ENCODE results near the gene ACOT13.
"Not testable (repeated sequence)": the region's sequence is repeated elsewhere in the genome, so short reads cannot be mapped to it uniquely, and the experiment has no call there.

The ACOT13 gene

DNA sequence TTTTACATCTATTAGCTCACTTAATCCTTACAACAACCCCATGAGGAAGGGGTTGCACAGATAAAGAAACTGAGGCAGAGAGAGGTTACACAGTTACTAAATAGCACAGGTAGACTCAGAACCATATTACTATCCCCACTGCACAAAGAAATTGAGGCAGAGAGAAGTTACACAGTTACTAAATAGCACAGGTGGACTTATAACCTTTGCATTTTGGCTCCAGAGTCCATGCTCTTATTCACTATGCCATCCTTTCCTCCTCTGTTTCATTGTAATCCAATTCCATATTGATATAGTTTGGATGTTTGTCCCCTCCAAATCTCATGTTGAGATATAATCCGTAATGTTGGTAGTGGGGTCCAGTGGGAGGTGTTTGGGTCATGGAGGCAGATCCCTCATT lies 3.7 kb upstream of the ACOT13 start:
- no peak for DNase-seq

DNA sequence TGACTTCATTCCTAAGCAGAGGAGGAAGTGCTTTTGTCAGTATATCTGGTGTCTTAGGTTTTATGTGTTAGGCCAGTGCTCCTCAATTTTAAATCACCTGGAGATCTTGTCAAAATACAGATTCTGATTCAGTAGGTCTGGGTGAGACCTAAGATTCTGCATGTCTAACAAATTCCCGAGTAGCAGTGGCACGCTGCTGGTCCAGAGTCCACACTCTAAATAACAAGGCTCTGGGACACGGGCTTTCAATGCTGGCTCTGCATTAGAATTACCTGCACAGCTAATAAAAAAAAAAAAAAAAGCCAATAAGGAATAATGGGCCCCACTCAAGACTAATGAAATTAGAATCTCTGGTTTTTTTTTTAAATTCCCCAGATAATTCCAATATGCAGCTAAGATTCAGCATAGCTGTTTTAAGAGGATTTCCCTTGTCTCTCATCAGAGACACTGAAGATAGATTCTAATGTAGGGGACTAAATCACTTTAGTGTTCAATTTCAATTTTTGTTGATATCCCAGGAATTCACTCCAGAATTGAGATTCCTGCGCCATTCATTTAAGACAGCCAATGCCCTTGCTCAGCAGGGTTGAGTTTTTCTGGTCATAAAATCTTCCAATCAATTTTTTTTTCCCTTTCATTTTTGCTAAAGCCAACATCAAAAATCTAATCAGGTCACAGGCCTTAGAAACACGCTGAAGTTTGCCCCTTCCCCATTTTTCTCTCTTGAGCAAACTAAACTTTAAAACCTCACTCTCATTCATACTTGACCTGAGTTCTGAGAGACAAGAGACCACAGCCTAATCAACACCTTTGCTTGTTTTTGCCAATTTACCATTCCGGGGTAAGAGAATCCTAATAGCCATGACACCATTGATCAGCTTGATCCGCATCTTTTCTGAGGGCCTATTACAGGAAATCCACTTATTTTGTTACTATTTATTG lies 2.6 kb upstream of the ACOT13 start:
- DNase-seq = no peak

GRCh38 chr6:24666097-24666640 lies 708 bp upstream of the ACOT13 start:
- DNase-seq = peak; percentile 19

- peak; percentile 3 for DNase-seq
Measured at GRCh38 chr6:24667378-24667803, 514 bp downstream of the ACOT13 start.

GRCh38 chr6:24668066-24668996 lies 1.5 kb downstream of the ACOT13 start:
- not testable (repeated sequence) for DNase-seq

- no peak for DNase-seq
Measured at GRCh38 chr6:24668997-24669361, 2.1 kb downstream of the ACOT13 start.

DNA sequence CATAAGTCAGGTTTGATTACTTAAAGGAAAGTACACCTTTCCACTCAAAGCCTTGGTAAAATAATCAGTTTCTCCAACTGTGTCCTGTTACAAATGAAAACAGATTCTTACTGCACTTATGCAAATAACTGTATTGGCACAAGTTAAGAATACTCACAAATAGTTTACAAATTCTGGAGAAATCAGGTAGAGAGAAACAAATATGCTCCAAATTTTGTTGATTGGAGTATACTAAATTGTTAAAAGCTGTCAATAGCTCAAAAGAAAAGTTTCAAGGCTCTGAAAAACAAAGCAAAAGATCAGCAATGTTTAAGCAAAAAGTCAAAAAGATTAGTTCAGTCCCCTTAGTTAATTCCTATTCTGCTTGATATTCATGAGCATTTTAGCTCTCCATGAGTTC lies 3.6 kb downstream of the ACOT13 start:
- not testable (repeated sequence) for DNase-seq

DNA sequence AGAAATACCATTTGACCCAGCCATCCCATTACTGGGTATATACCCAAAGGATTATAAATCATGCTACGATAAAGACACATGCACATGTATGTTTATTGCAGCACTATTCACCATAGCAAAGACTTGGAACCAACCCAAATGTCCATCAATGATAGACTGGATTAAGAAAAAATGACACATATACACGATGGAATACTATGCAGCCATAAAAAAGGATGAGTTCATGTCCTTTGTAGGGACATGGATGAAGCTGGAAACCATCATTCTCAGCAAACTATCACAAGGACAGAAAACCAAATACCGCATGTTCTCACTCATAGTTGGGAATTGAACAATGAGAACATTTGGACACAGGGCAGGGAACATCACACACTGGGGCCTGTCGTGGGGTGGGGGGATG lies 4.2 kb downstream of the ACOT13 start:
- DNase-seq = not testable (repeated sequence)

- no peak for DNase-seq
Measured at GRCh38 chr6:24672620-24673182, 5.8 kb downstream of the ACOT13 start.

DNA sequence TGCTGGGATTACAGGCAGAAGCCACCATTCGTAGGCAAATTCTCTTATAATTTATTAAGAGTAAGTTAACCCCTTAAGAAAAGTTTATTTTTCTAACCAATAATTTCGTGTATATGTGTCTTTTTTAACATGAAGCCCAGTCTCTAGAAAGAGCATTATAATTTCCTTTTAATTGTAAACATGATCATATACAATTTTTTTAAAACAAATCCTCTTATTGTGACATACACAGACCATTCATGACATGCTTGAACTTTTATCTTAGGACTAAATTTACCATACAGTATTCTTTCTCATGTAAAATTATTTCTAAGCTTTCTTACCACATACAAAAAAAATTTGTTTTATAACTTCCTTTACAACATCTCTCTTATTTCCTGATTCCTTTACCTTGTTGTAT lies 6.7 kb downstream of the ACOT13 start:
- no peak for DNase-seq

- DNase-seq = not testable (repeated sequence)
Measured at GRCh38 chr6:24678792-24679352, 12.0 kb downstream of the ACOT13 start.

GRCh38 chr6:24680582-24680981 lies 13.7 kb downstream of the ACOT13 start:
- DNase-seq = no peak

- DNase-seq = no peak
Measured at GRCh38 chr6:24683297-24684296, 16.7 kb downstream of the ACOT13 start.

- no peak for DNase-seq
Measured at GRCh38 chr6:24686408-24686807, 19.5 kb downstream of the ACOT13 start.

GRCh38 chr6:24686946-24687345 lies 20.1 kb downstream of the ACOT13 start:
- no peak for DNase-seq

DNA sequence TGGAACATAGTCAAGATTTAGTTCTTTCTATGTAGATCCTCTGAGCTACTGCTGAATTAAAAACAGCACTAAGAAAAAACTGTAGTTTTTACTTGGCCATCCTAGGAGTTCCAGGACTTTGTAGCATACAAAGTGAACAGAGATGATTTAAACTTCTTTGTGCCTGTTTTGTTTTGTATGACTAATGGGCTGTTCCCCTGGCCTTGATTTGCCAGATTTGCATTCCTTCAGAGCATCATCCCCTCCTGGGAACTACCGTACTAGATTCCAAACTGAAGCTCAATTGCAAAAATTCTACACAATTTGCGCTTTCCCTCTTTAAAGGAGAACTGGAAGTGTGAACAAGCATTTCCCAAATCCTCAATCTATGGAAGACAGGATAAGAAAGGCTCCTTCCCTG lies 23.1 kb downstream of the ACOT13 start:
- DNase-seq = peak; percentile 49

- no peak for DNase-seq
Measured at GRCh38 chr6:24690593-24690992, 23.7 kb downstream of the ACOT13 start.

GRCh38 chr6:24691550-24691949 lies 24.7 kb downstream of the ACOT13 start:
- DNase-seq = no peak

GRCh38 chr6:24692003-24692402 lies 25.1 kb downstream of the ACOT13 start:
- no peak for DNase-seq

DNA sequence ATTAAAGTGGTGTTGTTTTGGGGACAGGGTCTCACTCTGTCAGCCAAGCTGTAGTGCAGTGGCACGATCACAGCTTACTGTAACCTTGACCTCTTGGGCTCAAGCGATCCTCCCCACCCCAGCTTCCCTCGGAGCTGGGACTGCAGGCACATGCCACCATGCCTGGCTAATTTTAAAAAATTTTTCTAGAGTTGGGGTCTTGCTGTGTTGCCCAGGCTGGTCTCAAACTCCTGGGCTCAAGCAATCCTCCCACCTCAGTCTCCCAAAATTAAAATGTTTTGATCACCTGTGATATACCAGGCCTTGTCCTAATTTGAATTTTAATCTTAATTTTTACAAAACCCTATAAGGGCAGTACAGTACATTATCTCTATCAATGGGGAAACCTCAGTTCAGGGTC lies 25.5 kb downstream of the ACOT13 start:
- DNase-seq = no peak

- no peak for DNase-seq
Measured at GRCh38 chr6:24692848-24693592, 26.1 kb downstream of the ACOT13 start.
